H9 (cell line): ENCODE data around the gene BLTP3B. TPM values are rescaled to one million over a fixed set of nuclear protein-coding genes. Genes with fewer than 3 reads are reported as not detected.

ENCODE experiments used
- DNase-seq: peaks from one replicate; pipeline ENCODE4 v3.0.0-alpha.2; 2017
- H2AFZ ChIP-seq: one replicate; pipeline ENCODE4 v1.6.1; 2013; ENCODE audit warnings: mild to moderate bottlenecking, low read length, control low read depth, moderate library complexity
- H2AK5ac ChIP-seq: 2 replicates; pipeline ENCODE4 v1.6.1; 2013; ENCODE audit warnings: low read length, control low read depth, mixed read lengths; ENCODE audit not compliant: insufficient read length
- H2BK120ac ChIP-seq: one replicate; pipeline ENCODE4 v1.6.1; 2013; ENCODE audit warnings: low read depth, mild to moderate bottlenecking, low read length, control low read depth, inconsistent platforms; ENCODE audit not compliant: poor library complexity, severe bottlenecking
- H2BK12ac ChIP-seq: 2 replicates; pipeline ENCODE4 v1.6.1; 2013; ENCODE audit warnings: low read length, control low read depth, mixed read lengths, low read depth; ENCODE audit not compliant: insufficient read length
- H2BK15ac ChIP-seq: 2 replicates; pipeline ENCODE4 v1.6.1; 2013; ENCODE audit warnings: low read depth, low read length, control low read depth
- H2BK20ac ChIP-seq: one replicate; pipeline ENCODE4 v1.6.1; 2013; ENCODE audit warnings: low read depth, mild to moderate bottlenecking, low read length, control low read depth, inconsistent platforms; ENCODE audit not compliant: poor library complexity, severe bottlenecking
- H2BK5ac ChIP-seq: 2 replicates; pipeline ENCODE4 v1.6.1; 2013; ENCODE audit warnings: low read length, control low read depth, mixed read lengths; ENCODE audit not compliant: insufficient read length
- H3K14ac ChIP-seq: 2 replicates; pipeline ENCODE4 v1.6.1; 2013; ENCODE audit warnings: low read length, control low read depth; ENCODE audit not compliant: insufficient read depth
- H3K18ac ChIP-seq: 2 replicates; pipeline ENCODE4 v1.6.1; 2013; ENCODE audit warnings: low read depth, mild to moderate bottlenecking, mixed read lengths, low read length, control low read depth; ENCODE audit not compliant: insufficient read length
- H3K23ac ChIP-seq: 2 replicates; pipeline ENCODE4 v1.6.1; 2013; ENCODE audit warnings: low read length, control low read depth, mixed read lengths, low read depth; ENCODE audit not compliant: insufficient read length
- H3K23me2 ChIP-seq: 2 replicates; pipeline ENCODE4 v1.6.1; 2013; ENCODE audit warnings: low read depth, mild to moderate bottlenecking, mixed read lengths, low read length, control low read depth; ENCODE audit not compliant: insufficient read length, poor library complexity, severe bottlenecking
- H3K27ac ChIP-seq: 2 replicates; pipeline ENCODE4 v1.5.1; 2013; ENCODE audit warnings: low read length, control low read depth, mixed read lengths, low read depth; ENCODE audit not compliant: insufficient read length
- H3K27me3 ChIP-seq: 2 replicates; pipeline ENCODE4 v1.6.1; 2013; ENCODE audit warnings: low read length, control low read depth, inconsistent platforms; ENCODE audit not compliant: insufficient read depth
- H3K4ac ChIP-seq: 2 replicates; pipeline ENCODE4 v1.6.1; 2013; ENCODE audit warnings: low read depth, mild to moderate bottlenecking, control low read depth, inconsistent platforms, low read length, moderate library complexity
- H3K4me1 ChIP-seq: 2 replicates; pipeline ENCODE4 v1.6.1; 2013; ENCODE audit warnings: low read length, control low read depth, inconsistent platforms; ENCODE audit not compliant: insufficient read depth
- H3K4me2 ChIP-seq: 2 replicates; pipeline ENCODE4 v1.6.1; 2013; ENCODE audit warnings: low read length, control low read depth, mixed read lengths; ENCODE audit not compliant: insufficient read length, insufficient read depth
- H3K56ac ChIP-seq: 2 replicates; pipeline ENCODE4 v1.6.1; 2013; ENCODE audit warnings: low read depth, mild to moderate bottlenecking, mixed read lengths, low read length, control low read depth; ENCODE audit not compliant: insufficient read length
- H3K79me1 ChIP-seq: 2 replicates; pipeline ENCODE4 v1.6.1; 2013; ENCODE audit warnings: low read depth, mild to moderate bottlenecking, moderate library complexity, low read length, control low read depth, inconsistent platforms; ENCODE audit not compliant: insufficient read depth, poor library complexity, severe bottlenecking
- H3K79me2 ChIP-seq: 2 replicates; pipeline ENCODE4 v1.6.1; 2013; ENCODE audit warnings: low read length, control low read depth, inconsistent platforms; ENCODE audit not compliant: insufficient read depth
- H3K9ac ChIP-seq: 2 replicates; pipeline ENCODE4 v1.6.1; 2013; ENCODE audit warnings: low read length, control low read depth, mixed read lengths; ENCODE audit not compliant: insufficient read length; ENCODE audit errors: extremely low read depth
- H3K9me3 ChIP-seq: one replicate; pipeline ENCODE4 v1.6.1; 2013; ENCODE audit warnings: low read depth, low read length, inconsistent platforms; ENCODE audit not compliant: control insufficient read depth
- H3T11ph ChIP-seq: one replicate; pipeline ENCODE4 v1.6.1; 2013; ENCODE audit warnings: mild to moderate bottlenecking, low read length, control low read depth, inconsistent platforms
- H4K20me1 ChIP-seq: one replicate; pipeline ENCODE4 v1.6.1; 2013; ENCODE audit not compliant: control insufficient read depth, insufficient read length, insufficient read depth
- H4K5ac ChIP-seq: 2 replicates; pipeline ENCODE4 v1.6.1; 2013; ENCODE audit warnings: low read depth, mild to moderate bottlenecking, mixed read lengths, low read length, control low read depth; ENCODE audit not compliant: insufficient read length
- H4K8ac ChIP-seq: replicated peaks from 2 replicates; pipeline ENCODE4 v1.6.1; 2013; ENCODE audit warnings: low read length, control low read depth, mixed read lengths, low read depth; ENCODE audit not compliant: insufficient read length
- H4K91ac ChIP-seq: 2 replicates; pipeline ENCODE4 v1.6.1; 2013; ENCODE audit warnings: low read depth, mild to moderate bottlenecking, moderate library complexity, mixed read lengths, low read length, control low read depth; ENCODE audit not compliant: insufficient read length
- H3K27ac Mint-ChIP-seq, 3 experiments: 2 replicates in 2 of 3; 3 replicates in 1 of 3; pipeline ENCODE4 v1.8.0; 2020 to 2021; ENCODE audit warnings: mixed read lengths in 3 of 3, mild to moderate bottlenecking in 1 of 3, moderate library complexity in 1 of 3
- H3K27me3 Mint-ChIP-seq: 2 replicates; pipeline ENCODE4 v1.8.0; 2021; ENCODE audit warnings: low read depth, mild to moderate bottlenecking, moderate library complexity, mixed read lengths
- H3K36me3 Mint-ChIP-seq, 3 experiments: 2 replicates in 2 of 3; 3 replicates in 1 of 3; pipeline ENCODE4 v1.8.0; 2020 to 2021; ENCODE audit warnings: low read depth in 3 of 3, mixed read lengths in 3 of 3; ENCODE audit not compliant: insufficient read depth in 1 of 3
- H3K4me1 Mint-ChIP-seq, 2 experiments: 2 replicates each; pipeline ENCODE4 v1.8.0; 2020; ENCODE audit warnings: mixed read lengths in 2 of 2
- H3K4me3 Mint-ChIP-seq, 2 experiments: 2 replicates in 1 of 2; 3 replicates in 1 of 2; pipeline ENCODE4 v1.8.0; 2020 to 2021; ENCODE audit warnings: mild to moderate bottlenecking in 2 of 2, mixed read lengths in 2 of 2, moderate library complexity in 1 of 2
- H3K9me3 Mint-ChIP-seq, 2 experiments: 2 replicates in 1 of 2; 3 replicates in 1 of 2; pipeline ENCODE4 v1.8.0; 2020; ENCODE audit warnings: mild to moderate bottlenecking in 2 of 2, mixed read lengths in 2 of 2, moderate library complexity in 1 of 2
- CTCF ChIP-seq: fragments of 200-600 bp; sonication (generic); conservative IDR thresholded peaks from 3 replicates; pipeline ENCODE4 v1.8.0; 2021; ENCODE audit warnings: antibody characterized with exemption, mild to moderate bottlenecking
- WGBS: extraction: QIAGEN DNeasy Blood & Tissue Kit; methylation state at CpG from one replicate; pipeline ENCODE4 v1.1.7; 2013; ENCODE audit warnings: missing lambda C conversion rate, low lambda C conversion rate, mixed read lengths; ENCODE audit not compliant: insufficient read length; ENCODE audit errors: extremely low coverage; 5-methylcytosine and 5-hydroxymethylcytosine counted together
- total RNA-seq: library from RNA; stranded (reverse); gene quantifications from 2 replicates; pipeline ENCODE4 v1.2.1, GENCODE V29; 2021

The BLTP3B gene
- total RNA-seq, 1 experiment from 2014 or later: 20.7 TPM

- H2BK20ac ChIP-seq: no peak overlapping the region
- H4K5ac ChIP-seq: no peak overlapping the region
- H2AFZ ChIP-seq: no peak overlapping the region
- H3K9me3 Mint-ChIP-seq: peaks cover 2 to 3% of the 10 kb centered on the region in 2 experiments; a peak in 4 of 5 replicates
- H3K23ac ChIP-seq: no peak overlapping the region
- H4K8ac ChIP-seq: no peak overlapping the region
- TF ChIP-seq CTCF: no peak
- H3K4me1 ChIP-seq: no peaks in the 10 kb centered on the region
- no peak overlapping the region for H3T11ph ChIP-seq
- peaks cover 3% of the 10 kb centered on the region for H3K79me1 ChIP-seq
- H3K9ac ChIP-seq: no peak overlapping the region
- no peaks in the 10 kb centered on the region for H3K9me3 ChIP-seq
- no peak overlapping the region for H3K4ac ChIP-seq
- peaks cover 6 to 29% (median 19%) of the 10 kb centered on the region in 3 experiments for H3K36me3 Mint-ChIP-seq
- H3K23me2 ChIP-seq: no peaks in the 10 kb centered on the region
- no peaks in the 10 kb centered on the region for H3K27me3 Mint-ChIP-seq
- H2BK12ac ChIP-seq: no peak overlapping the region
- H3K79me2 ChIP-seq: no peaks in the 10 kb centered on the region; the same call in 1 of the 2 replicates
- H2AK5ac ChIP-seq: no peak overlapping the region
- H3K4me2 ChIP-seq: no peak overlapping the region
- no peak overlapping the region for H2BK120ac ChIP-seq
- H4K20me1 ChIP-seq: no peaks in the 10 kb centered on the region
- no peaks in the 10 kb centered on the region for H3K27me3 ChIP-seq
- no peak overlapping the region for H4K91ac ChIP-seq
- DNase-seq: no peak
- no peak overlapping the region for H3K27ac ChIP-seq
- no peak overlapping the region for H3K27ac Mint-ChIP-seq
- no peak overlapping the region for H2BK5ac ChIP-seq
- no peak overlapping the region for H3K56ac ChIP-seq
- H3K18ac ChIP-seq: no peak overlapping the region
- H3K4me1 Mint-ChIP-seq: no peaks in the 10 kb centered on the region
- H3K4me3 Mint-ChIP-seq: no peak overlapping the region
- WGBS: no CpG with 5 or more reads among the region's 6 CpGs
- H2BK15ac ChIP-seq: no peak overlapping the region
- no peak overlapping the region for H3K14ac ChIP-seq
Measured at GRCh38 chr12:100106861-100107260, 35.8 kb downstream of the BLTP3B start.
